GM06990 (cell line): ENCODE data around the gene NUMBL.

Experiments
- DNase-seq: peaks from one replicate; pipeline ENCODE4 v3.0.0-alpha.2; 2011; ENCODE audit not compliant: insufficient read length; ENCODE audit errors: extremely low read depth
- H3K27me3 ChIP-seq: replicated peaks from 2 replicates; pipeline ENCODE4 v1.6.0; 2011; ENCODE audit warnings: low read length; ENCODE audit not compliant: control insufficient read depth, insufficient read depth
- H3K36me3 ChIP-seq: 2 replicates; pipeline ENCODE4 v1.5.1; 2011; ENCODE audit warnings: low read length; ENCODE audit not compliant: control insufficient read depth, insufficient read depth
- H3K4me3 ChIP-seq: replicated peaks from 2 replicates; pipeline ENCODE4 v1.5.1; 2011; ENCODE audit warnings: low read depth, mild to moderate bottlenecking, control low read depth, low read length
- TF ChIP-seq, protein P1 (sequence below): IDR thresholded peaks from 2 replicates; pipeline ENCODE4 v1.5.1; 2011; ENCODE audit warnings: low read length, control low read depth, mild to moderate bottlenecking, inconsistent platforms; ENCODE audit not compliant: insufficient read depth, poor library complexity, severe bottlenecking

The NUMBL gene

GRCh38 chr19:40666803-40667438 is 23.5 kb downstream of the NUMBL start:
- Histone ChIP-seq H3K36me3 (no peaks in the 10 kb centered on the region), H3K4me3 (no peak overlapping the region), H3K27me3 (no peaks in the 10 kb centered on the region)
- TF ChIP-seq, protein P1, sequence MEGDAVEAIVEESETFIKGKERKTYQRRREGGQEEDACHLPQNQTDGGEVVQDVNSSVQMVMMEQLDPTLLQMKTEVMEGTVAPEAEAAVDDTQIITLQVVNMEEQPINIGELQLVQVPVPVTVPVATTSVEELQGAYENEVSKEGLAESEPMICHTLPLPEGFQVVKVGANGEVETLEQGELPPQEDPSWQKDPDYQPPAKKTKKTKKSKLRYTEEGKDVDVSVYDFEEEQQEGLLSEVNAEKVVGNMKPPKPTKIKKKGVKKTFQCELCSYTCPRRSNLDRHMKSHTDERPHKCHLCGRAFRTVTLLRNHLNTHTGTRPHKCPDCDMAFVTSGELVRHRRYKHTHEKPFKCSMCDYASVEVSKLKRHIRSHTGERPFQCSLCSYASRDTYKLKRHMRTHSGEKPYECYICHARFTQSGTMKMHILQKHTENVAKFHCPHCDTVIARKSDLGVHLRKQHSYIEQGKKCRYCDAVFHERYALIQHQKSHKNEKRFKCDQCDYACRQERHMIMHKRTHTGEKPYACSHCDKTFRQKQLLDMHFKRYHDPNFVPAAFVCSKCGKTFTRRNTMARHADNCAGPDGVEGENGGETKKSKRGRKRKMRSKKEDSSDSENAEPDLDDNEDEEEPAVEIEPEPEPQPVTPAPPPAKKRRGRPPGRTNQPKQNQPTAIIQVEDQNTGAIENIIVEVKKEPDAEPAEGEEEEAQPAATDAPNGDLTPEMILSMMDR: no peak
- no peak for DNase-seq

- TF ChIP-seq, protein P1: no peak
- Histone ChIP-seq H3K27me3 (no peaks in the 10 kb centered on the region), H3K4me3 (peak overlapping the region; percentile 73), H3K36me3 (no peaks in the 10 kb centered on the region)
- no peak for DNase-seq
These were observed 26.5 kb downstream of the NUMBL start for GRCh38 chr19:40663695-40664692.

DNA sequence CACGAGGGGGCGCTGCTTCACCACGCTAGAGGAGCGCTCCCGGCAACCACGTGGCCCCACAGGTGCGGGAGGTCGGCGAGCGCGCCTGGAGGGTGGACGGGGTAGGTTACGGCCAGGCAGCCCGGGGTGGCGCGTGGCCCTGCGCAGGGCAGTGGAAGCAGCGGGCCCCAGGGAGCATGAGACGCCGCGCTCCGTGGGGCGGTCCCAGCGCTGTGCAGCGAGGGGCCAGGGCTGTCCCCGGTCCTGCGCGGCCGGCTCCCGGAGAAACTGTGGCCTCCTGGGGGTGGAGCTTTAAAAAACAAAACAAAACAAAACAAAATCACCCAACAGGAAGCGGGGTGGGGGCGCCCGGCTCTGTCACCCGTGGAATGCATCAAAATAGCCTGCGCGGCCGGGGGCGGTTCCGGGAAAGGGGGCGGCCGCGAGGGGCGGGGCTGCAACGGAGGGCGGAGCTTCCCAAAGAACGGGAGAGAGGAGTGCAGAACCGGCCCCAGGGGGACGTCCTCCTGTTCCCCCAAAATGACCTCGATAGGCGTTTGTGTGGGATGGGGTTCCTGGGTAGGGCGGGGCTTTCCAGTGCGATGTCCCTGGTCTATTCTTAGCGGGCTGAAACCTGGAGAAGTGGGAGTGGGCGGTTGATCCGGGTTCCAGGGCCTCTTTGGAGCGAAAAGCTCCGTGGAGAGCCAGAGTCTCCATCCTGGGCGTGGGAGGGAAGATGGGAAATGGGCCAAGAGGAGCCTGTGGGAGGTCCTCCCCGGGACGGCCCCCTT is 27.3 kb downstream of the NUMBL start:
- DNase-seq: peak; percentile 91
- H3K27me3 ChIP-seq: no peaks in the 10 kb centered on the region
- H3K4me3 ChIP-seq: peak overlapping the region; percentile 73
- H3K36me3 ChIP-seq: no peaks in the 10 kb centered on the region
- TF ChIP-seq, protein P1: no peak

DNA sequence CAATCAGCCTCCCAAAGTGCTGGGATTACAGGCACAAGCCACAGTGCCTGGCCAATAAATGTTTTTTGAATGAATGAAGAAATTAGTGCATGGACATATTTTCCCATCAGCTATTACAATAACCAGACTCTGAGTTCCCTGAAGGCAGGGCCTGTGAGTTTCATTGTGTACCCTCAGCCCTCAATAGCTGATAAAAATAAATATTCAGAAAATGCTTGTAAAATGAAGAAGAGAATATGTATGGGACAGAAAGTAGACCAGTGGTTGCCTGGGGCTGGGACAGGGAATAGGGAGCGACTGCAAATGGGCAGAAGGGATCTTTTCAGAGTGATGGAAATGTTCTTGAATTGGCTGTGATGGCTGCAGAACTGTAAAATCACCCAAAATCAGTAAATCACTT is 28.8 kb downstream of the NUMBL start:
- H3K27me3 ChIP-seq: no peaks in the 10 kb centered on the region
- H3K36me3 ChIP-seq: no peaks in the 10 kb centered on the region
- H3K4me3 ChIP-seq: no peak overlapping the region
- TF ChIP-seq, protein P1: no peak
- DNase-seq: no peak

DNA sequence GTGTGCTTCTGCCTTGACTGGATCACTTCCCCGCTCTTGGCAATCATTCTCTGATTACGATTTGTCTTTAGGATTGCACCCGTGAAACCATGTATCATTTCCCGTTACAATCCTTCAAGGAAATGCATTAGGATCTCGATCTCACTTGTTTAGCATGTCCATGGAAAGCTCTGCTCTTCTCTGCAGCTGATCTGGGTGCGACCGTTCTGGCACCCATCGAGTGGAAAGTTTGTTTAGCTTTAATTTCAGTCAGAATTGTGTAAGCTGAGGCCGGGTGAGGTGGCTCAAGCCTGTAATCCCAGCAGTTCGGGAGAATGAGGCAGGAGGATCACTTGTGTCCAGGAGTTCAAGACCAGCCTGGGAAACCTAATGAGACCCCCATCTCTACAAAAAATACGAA is 30.9 kb downstream of the NUMBL start:
- no peaks in the 10 kb centered on the region for H3K27me3 ChIP-seq
- no peak overlapping the region for H3K4me3 ChIP-seq
- DNase-seq: no peak
- TF ChIP-seq, protein P1: no peak
- no peaks in the 10 kb centered on the region for H3K36me3 ChIP-seq
